Bone marrow (tissue), 2 donors: Measurements from ENCODE around the gene TNFRSF8.
A peak's percentile ranks its signal among the peaks of the same experiment; 100 is the strongest.
"Not testable (repeated sequence)": the region's sequence is repeated elsewhere in the genome, so short reads cannot be mapped to it uniquely, and the experiment has no call there.

Experiments
- DNase-seq, 2 donors: peaks; one replicate each; lab custom pipeline; 2025; lab: John Stamatoyannopoulos, UW

The TNFRSF8 gene

DNA sequence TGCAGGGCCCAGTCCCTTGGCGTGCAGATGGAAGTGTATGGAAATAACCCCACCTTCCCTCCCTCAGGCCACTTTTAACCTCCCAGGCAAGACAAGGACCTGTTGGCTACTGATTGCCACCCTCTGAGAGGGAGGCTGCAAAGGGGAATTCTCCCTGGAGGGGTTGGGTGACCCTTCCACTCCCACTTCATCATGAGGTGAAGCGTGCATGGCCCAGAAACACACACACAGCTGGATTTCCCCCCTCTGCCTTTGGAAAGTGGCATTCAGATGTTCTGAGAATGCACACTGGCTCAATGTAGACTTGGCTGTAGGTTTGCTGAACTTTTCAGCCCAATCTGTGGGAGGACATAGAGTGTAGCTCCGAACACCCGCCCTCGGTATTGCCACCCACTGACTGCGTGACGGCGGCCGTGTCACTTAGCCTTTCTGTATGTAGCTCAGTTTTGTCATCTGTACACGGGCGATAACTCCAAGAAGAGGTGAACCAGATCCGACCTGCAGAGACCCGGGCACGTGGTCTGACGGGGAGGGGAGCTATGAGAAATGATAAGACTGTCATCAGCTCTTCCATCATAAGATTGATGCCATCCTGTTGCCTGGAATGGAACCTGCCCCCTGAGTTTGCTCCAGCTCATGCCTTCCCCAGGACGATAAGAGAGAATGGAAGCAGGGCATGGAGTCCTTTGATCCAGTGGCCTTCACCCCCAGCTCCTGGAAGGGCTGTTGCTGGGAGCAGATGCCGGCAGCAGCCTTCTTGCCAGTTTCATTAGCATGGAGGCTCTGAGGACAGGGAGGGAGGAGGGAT, 24.5 kb upstream of the TNFRSF8 start:
- no peak for DNase-seq

GRCh38 chr1:12039164-12039525, 24.0 kb upstream of the TNFRSF8 start:
- DNase-seq = no peak

DNA sequence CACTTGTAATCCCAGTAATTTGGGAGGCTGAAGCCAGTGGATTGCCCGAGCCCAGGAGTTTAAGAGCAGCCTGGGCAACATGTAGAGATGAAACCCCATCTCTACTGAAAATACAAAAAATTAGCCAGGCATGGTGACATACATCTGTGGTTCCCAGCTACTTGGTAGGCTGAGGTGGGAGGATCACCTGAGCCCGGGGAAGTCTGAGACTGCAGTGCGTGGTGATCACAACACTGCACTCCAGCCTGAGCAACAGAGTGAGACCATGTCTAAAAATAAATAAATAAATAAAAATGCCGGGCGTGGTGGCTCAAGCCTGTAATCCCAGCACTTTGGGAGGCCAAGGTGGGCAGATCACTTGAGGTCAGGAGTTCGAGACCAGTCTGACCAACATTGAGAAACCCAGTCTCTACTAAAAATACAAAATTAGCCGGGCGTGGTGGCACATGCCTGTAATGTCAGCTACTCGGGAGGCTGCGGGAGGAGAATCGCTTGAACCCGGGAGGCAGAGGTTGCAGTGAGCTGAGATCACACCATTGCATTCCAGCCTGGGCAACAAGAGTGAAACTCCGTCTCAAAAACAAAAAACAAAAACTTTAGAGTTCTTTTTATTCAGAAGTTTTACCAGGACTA, 23.2 kb upstream of the TNFRSF8 start:
- not testable (repeated sequence) for DNase-seq

DNA sequence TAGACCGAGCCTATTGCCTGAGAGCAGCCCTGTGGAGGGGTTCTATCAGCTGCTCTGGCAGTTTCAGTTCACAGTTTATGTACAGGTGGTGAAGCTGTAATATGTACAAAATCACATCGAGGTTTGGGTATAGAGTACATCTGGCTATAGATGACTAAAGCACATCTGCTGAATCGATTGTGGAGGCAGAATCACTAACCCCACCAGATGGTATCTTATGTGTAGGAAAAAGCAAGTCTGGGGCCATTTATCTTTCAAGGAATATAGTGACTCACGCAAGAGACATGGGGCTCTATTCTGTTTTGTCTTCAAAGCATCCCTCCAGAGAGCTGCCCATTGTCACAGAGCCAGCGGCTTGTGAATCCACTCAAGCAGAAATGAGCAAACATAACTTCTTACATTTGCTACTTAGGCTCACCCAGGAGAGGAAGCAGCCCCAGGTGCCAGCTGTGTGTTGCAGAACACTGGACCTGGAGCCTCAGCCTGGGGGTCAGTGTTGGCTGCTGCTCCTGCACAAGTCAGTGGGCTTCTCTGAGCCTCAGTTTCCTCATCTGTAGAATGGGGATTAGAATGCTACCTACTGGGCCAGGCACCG, 22.5 kb upstream of the TNFRSF8 start:
- DNase-seq = no peak

- not testable (repeated sequence) for DNase-seq
Measured at GRCh38 chr1:12044187-12044877, 18.8 kb upstream of the TNFRSF8 start.

- no peak for DNase-seq
Measured at GRCh38 chr1:12046749-12047119, 16.4 kb upstream of the TNFRSF8 start.

- no peak for DNase-seq
Measured at GRCh38 chr1:12047120-12047876, 15.8 kb upstream of the TNFRSF8 start.

DNA sequence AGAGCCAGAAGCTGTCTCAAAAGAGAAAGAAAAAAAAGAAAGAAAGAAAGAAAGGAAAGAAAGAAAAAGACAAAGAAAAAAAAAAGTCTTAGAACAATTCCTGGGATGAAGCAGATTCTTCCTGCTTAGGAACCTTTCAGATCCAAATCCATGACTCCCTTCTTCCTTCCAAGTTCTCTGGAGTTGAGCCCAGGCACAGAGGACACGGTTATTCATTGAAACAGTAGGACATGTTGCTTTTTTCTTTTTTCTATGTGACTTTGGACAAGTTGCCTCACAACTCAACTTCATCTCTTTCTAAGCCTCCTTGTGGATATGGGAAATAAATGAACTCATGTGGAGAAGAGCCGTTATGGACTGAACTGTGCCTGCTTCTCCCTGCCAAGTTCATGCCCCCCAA, 14.7 kb upstream of the TNFRSF8 start:
- no peak for DNase-seq

DNA sequence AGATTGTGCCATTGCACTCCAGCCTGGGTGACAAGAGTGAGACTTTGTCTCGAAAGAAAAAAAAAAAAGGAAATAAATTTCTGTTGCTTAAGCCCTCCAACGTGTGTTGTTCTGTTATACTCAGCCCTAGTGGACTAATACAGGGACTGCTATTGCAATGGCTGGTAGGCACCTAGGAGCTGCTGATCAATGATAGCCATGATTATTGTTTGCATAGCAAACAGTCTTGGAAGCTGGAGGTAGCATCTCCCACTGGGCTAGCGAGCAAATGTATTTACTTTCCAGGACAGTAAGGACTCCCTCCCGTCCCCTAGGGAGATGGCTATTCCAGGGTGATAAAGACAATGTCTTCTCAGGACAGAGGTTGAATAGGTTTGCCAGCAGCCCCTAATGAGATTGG, 13.5 kb upstream of the TNFRSF8 start:
- DNase-seq = no peak

- DNase-seq = no peak
Measured at GRCh38 chr1:12051361-12051760, 11.7 kb upstream of the TNFRSF8 start.

- DNase-seq = peak in 1 of 2 donors; percentile 26
Measured at GRCh38 chr1:12052008-12052573, 11.0 kb upstream of the TNFRSF8 start.

GRCh38 chr1:12052997-12053686, 10.0 kb upstream of the TNFRSF8 start:
- no peak for DNase-seq

DNA sequence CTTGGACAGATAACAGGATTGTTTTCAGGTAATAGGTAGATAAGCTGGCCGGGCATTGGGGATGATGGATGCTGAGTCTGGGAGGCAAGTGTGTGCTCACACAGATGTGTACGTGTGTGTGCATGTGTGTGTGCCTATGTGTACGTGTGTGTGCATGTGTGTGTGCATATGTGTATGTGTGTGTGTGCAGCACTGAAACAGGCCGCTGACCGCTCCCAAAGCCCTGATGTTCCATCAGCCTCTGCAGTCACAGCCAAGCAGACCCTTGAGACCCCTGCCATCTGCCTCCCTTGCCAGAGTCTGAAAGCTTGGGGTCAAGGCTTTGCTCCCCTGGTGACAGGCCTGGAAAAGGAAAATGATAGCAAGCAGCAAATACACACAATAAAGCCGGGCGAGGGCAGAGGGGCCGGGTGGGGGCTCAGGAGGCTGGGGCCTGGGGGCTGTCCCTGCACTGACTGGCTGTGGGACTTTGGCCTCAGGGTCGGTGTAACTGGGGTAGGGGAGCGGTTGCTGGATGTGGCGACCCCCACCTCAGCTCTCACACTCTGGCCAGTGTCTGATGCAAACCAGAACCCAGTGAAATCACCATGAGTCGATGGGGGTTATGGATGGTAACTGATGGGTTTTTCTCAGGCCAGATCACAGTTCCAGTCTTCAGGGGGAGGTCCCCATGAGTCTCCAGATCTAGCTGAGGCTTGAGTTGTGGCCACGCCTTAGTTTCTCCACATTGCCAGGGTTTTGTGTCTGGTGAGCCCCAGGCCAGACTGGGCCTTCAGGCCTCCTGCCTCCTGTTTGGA, 9.2 kb upstream of the TNFRSF8 start:
- DNase-seq = no peak

GRCh38 chr1:12055259-12055658, 7.8 kb upstream of the TNFRSF8 start:
- no peak for DNase-seq

- DNase-seq = no peak
Measured at GRCh38 chr1:12056331-12056841, 6.7 kb upstream of the TNFRSF8 start.

- DNase-seq = no peak
Measured at GRCh38 chr1:12057382-12057781, 5.7 kb upstream of the TNFRSF8 start.

- DNase-seq = no peak
Measured at GRCh38 chr1:12057940-12058687, 5.0 kb upstream of the TNFRSF8 start.

DNA sequence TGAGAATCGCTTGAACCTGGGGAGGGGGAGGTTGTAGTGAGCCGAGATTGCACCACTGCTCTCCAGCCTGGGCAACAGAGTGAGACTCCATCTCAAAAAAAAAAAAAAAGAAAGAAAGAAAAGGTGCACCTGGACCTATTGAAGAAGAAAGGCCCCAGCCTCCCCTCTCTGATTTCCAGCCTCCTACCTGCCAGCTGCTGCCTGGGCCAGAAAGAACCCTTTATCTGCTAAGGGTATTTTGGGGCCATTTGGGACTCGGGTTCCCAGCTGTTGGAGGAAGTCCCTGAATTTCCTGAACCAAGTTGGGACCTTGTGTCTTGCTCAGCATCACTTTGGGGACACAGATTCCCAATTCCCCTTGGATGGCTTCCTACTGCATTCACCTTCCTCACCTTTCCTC, 3.9 kb upstream of the TNFRSF8 start:
- DNase-seq = no peak

- no peak for DNase-seq
Measured at GRCh38 chr1:12059722-12060464, 3.2 kb upstream of the TNFRSF8 start.
